ENCODE results near the gene NYAP1. TPM values are rescaled to one million over a fixed set of nuclear protein-coding genes. Genes with fewer than 3 reads are reported as not detected.

NYAP1 gene
- total RNA-seq, result 0.83 and 1.2 TPM in 2 replicates

GRCh38 chr7:100483722-100484672 lies at the start of gene NYAP1:
TSS of gene NYAP1 (plus strand) at chr7:100483927. CDS start at chr7:100485312, 1,385 bp downstream.

GRCh38 chr7:100464210-100464660 lies 19.5 kb upstream of the NYAP1 start, which contains the start of gene SPACDR:
TSS of gene SPACDR (minus strand) at chr7:100464260. CDS start at chr7:100464025, 235 bp downstream.

GRCh38 chr7:100478958-100479660 lies 4.6 kb upstream of the NYAP1 start, which contains the start of gene TSC22D4:
TSS of gene TSC22D4 (minus strand) at chr7:100479214. CDS start at chr7:100478038, 1,176 bp downstream.

GRCh38 chr7:100538654-100539435 lies 55.1 kb downstream of the NYAP1 start, which contains the start of gene AGFG2:
TSS of gene AGFG2 (plus strand) at chr7:100539203. CDS start at chr7:100539347, 144 bp downstream.

Other genes starting within 250 kb of the NYAP1 start
- not detected in 2 replicates for gene SPDYE3, start 176.2 kb upstream of the NYAP1 start, total RNA-seq
- gene PILRB, start 125.8 kb upstream of the NYAP1 start, total RNA-seq, result 10.4 and 13.5 TPM in 2 replicates
- gene PILRA, start 110.4 kb upstream of the NYAP1 start, total RNA-seq, result 0.89 TPM in 1 of 2 replicates, not detected in the other
- gene ZCWPW1, start 55.2 kb upstream of the NYAP1 start, total RNA-seq, result 1.1 and 1.2 TPM in 2 replicates
- 14.8 and 17.9 TPM in 2 replicates for gene MEPCE, start 54.1 kb upstream of the NYAP1 start, total RNA-seq
- gene PPP1R35, start 47.4 kb upstream of the NYAP1 start, total RNA-seq, result 11.3 and 12.5 TPM in 2 replicates
- 0.30 and 1.5 TPM in 2 replicates for gene SPACDR, start 19.7 kb upstream of the NYAP1 start, total RNA-seq
- gene TSC22D4, start 4.7 kb upstream of the NYAP1 start, total RNA-seq, result 10.1 and 19.5 TPM in 2 replicates
- gene AGFG2, start 55.3 kb downstream of the NYAP1 start, total RNA-seq, result 3.0 and 4.4 TPM in 2 replicates
- gene SAP25, start 90.0 kb downstream of the NYAP1 start, total RNA-seq, result not detected in 2 replicates
- gene LRCH4, start 102.2 kb downstream of the NYAP1 start, total RNA-seq, result 7.7 and 12.6 TPM in 2 replicates
- 0.30 and 0.32 TPM in 2 replicates for gene FBXO24, start 102.4 kb downstream of the NYAP1 start, total RNA-seq
- gene PCOLCE, start 118.4 kb downstream of the NYAP1 start, total RNA-seq, result 16.9 and 51.6 TPM in 2 replicates
- gene MOSPD3, start 128.6 kb downstream of the NYAP1 start, total RNA-seq, result 4.2 and 5.4 TPM in 2 replicates
- gene TFR2, start 157.6 kb downstream of the NYAP1 start, total RNA-seq, result 0.83 and 0.89 TPM in 2 replicates
- gene ACTL6B, start 172.5 kb downstream of the NYAP1 start, total RNA-seq, result not detected in 2 replicates
- gene GNB2, start 189.8 kb downstream of the NYAP1 start, total RNA-seq, result 61.5 and 126 TPM in 2 replicates
- 11.3 and 14.4 TPM in 2 replicates for gene GIGYF1, start 210.3 kb downstream of the NYAP1 start, total RNA-seq
- 27.6 and 27.9 TPM in 2 replicates for gene POP7, start 222.2 kb downstream of the NYAP1 start, total RNA-seq
- gene EPO, start 236.5 kb downstream of the NYAP1 start, total RNA-seq, result not detected in 2 replicates
- gene ZAN, start 249.7 kb downstream of the NYAP1 start, total RNA-seq, result not detected in 2 replicates